Myocyte (in vitro differentiated cells): ENCODE measurements around the gene GRIP2. TPM values are rescaled to one million over a fixed set of nuclear protein-coding genes. Genes with fewer than 3 reads are reported as not detected.
"Not testable (repeated sequence)": the region's sequence is repeated elsewhere in the genome, so short reads cannot be mapped to it uniquely, and the experiment has no call there.

Source experiments
- DNase-seq: peaks from one replicate; pipeline ENCODE4 v3.0.0-alpha.2; 2012; ENCODE audit warnings: low read depth
- total RNA-seq: library from RNA; depleted of rRNA; stranded (reverse); fragments of >200 nt; gene quantifications from 2 replicates; pipeline ENCODE4 v1.2.3, GENCODE V29; 2014

GRIP2 gene
- total RNA-seq, 1 donor from 2014 or later: 11.8 TPM

- no peak for DNase-seq
These were observed 17.4 kb downstream of the GRIP2 start for GRCh38 chr3:14522768-14523167.

- DNase-seq: peak; percentile 95
These were observed 17.9 kb downstream of the GRIP2 start for GRCh38 chr3:14522129-14522691.

- no peak for DNase-seq
These were observed 18.5 kb downstream of the GRIP2 start for GRCh38 chr3:14521611-14522010.

- DNase-seq: no peak
These were observed 19.2 kb downstream of the GRIP2 start for GRCh38 chr3:14520967-14521366.

- no peak for DNase-seq
These were observed 20.0 kb downstream of the GRIP2 start for GRCh38 chr3:14520149-14520548.

- no peak for DNase-seq
These were observed 20.7 kb downstream of the GRIP2 start for GRCh38 chr3:14519406-14519805.

GRCh38 chr3:14518893-14519292 lies 21.2 kb downstream of the GRIP2 start:
- DNase-seq: no peak

- DNase-seq: no peak
These were observed 21.7 kb downstream of the GRIP2 start for GRCh38 chr3:14518432-14518802.

- DNase-seq: no peak
These were observed 22.3 kb downstream of the GRIP2 start for GRCh38 chr3:14517601-14518431.

GRCh38 chr3:14516738-14517345 lies 23.3 kb downstream of the GRIP2 start:
- DNase-seq: no peak

GRCh38 chr3:14515526-14515925 lies 24.6 kb downstream of the GRIP2 start:
- DNase-seq: not testable (repeated sequence)

- DNase-seq: no peak
These were observed 25.8 kb downstream of the GRIP2 start for GRCh38 chr3:14514323-14514720.

- no peak for DNase-seq
These were observed 26.4 kb downstream of the GRIP2 start for GRCh38 chr3:14513566-14514322.

- no peak for DNase-seq
These were observed 27.2 kb downstream of the GRIP2 start for GRCh38 chr3:14512942-14513327.

GRCh38 chr3:14512281-14512941 lies 27.7 kb downstream of the GRIP2 start:
- DNase-seq: no peak

- DNase-seq: no peak
These were observed 28.4 kb downstream of the GRIP2 start for GRCh38 chr3:14511623-14512280.

- DNase-seq: no peak
These were observed 29.1 kb downstream of the GRIP2 start for GRCh38 chr3:14510838-14511622.

- DNase-seq: no peak
These were observed 30.4 kb downstream of the GRIP2 start for GRCh38 chr3:14509796-14510100.

- DNase-seq: peak; percentile 50
These were observed 31.0 kb downstream of the GRIP2 start for GRCh38 chr3:14508966-14509795.
